ENCODE data around the gene CIAO2A. TPM values are rescaled to one million over a fixed set of nuclear protein-coding genes. Genes with fewer than 3 reads are reported as not detected.

The CIAO2A gene
- total RNA-seq, 2 donors from 2014 or later: 54.6 to 63.2 TPM

GRCh38 chr15:64107337-64107736 lies 13.7 kb upstream of the CIAO2A start:
- 80 to 86% methylated on average over 1 of the region's 1 CpG for WGBS, 2 experiments (ENCODE audit: insufficient coverage in 1 of 2, insufficient read length in 1 of 2)
- no peaks in the 10 kb centered on the region for H3K36me3 ChIP-seq (ENCODE audit: control insufficient read depth, insufficient read depth, low read length)
- Mint-ChIP-seq H3K36me3 (ENCODE audit: low read depth) (peaks cover 2% of the 10 kb centered on the region), H3K9me3 (no peaks in the 10 kb centered on the region), H3K27me3 (ENCODE audit: insufficient read depth) (no peaks in the 10 kb centered on the region), H3K4me3 (no peak overlapping the region), H3K27ac (no peak overlapping the region), H3K4me1 (peaks cover 14% of the 10 kb centered on the region)
- no peak overlapping the region for H3K9ac ChIP-seq (ENCODE audit: extremely low read depth, low read length, poor library complexity, severe bottlenecking)
- no peak for TF ChIP-seq CTCF (conservative IDR thresholded peaks at IDR 0.05)
- H3K27me3 ChIP-seq (ENCODE audit: control insufficient read depth, insufficient read depth, low read length, poor library complexity, severe bottlenecking): no peaks in the 10 kb centered on the region
- H3K27ac ChIP-seq (ENCODE audit: low read depth, low read length): no peak overlapping the region
- peaks cover 8% of the 10 kb centered on the region for H3K4me1 ChIP-seq (ENCODE audit: control insufficient read depth, insufficient read depth, low read length)
- no peaks in the 10 kb centered on the region for H3K9me3 ChIP-seq (ENCODE audit: control insufficient read depth, low read length)
- DNase-seq: no peak
- H3K4me3 ChIP-seq (ENCODE audit: low read length): no peak overlapping the region

GRCh38 chr15:64105113-64105704 lies 11.6 kb upstream of the CIAO2A start:
- Mint-ChIP-seq H3K4me1 (peaks cover 7% of the 10 kb centered on the region), H3K4me3 (no peak overlapping the region), H3K36me3 (ENCODE audit: low read depth) (peaks cover 3% of the 10 kb centered on the region), H3K27ac (no peak overlapping the region), H3K27me3 (ENCODE audit: insufficient read depth) (no peaks in the 10 kb centered on the region), H3K9me3 (no peaks in the 10 kb centered on the region)
- Histone ChIP-seq H3K27me3 (ENCODE audit: control insufficient read depth, insufficient read depth, low read length, poor library complexity, severe bottlenecking) (no peaks in the 10 kb centered on the region), H3K9me3 (ENCODE audit: control insufficient read depth, low read length) (no peaks in the 10 kb centered on the region), H3K4me3 (ENCODE audit: low read length) (no peak overlapping the region), H3K9ac (ENCODE audit: extremely low read depth, low read length, poor library complexity, severe bottlenecking) (no peak overlapping the region), H3K27ac (ENCODE audit: low read depth, low read length) (no peak overlapping the region), H3K36me3 (ENCODE audit: control insufficient read depth, insufficient read depth, low read length) (no peaks in the 10 kb centered on the region), H3K4me1 (ENCODE audit: control insufficient read depth, insufficient read depth, low read length) (peaks cover 8% of the 10 kb centered on the region)
- no peak for DNase-seq
- no peak for TF ChIP-seq CTCF (conservative IDR thresholded peaks at IDR 0.05)
- WGBS, 2 experiments (ENCODE audit: insufficient coverage in 1 of 2, insufficient read length in 1 of 2): 93 to 95% methylated on average over 5 to 9 of the region's 9 CpGs

- TF ChIP-seq CTCF (conservative IDR thresholded peaks at IDR 0.05): no peak
- Mint-ChIP-seq H3K9me3 (no peaks in the 10 kb centered on the region), H3K36me3 (ENCODE audit: low read depth) (peaks cover 3% of the 10 kb centered on the region), H3K27me3 (ENCODE audit: insufficient read depth) (no peaks in the 10 kb centered on the region), H3K4me1 (peaks cover 10% of the 10 kb centered on the region), H3K27ac (no peak overlapping the region), H3K4me3 (no peak overlapping the region)
- DNase-seq: no peak
- Histone ChIP-seq H3K27ac (ENCODE audit: low read depth, low read length) (no peak overlapping the region), H3K27me3 (ENCODE audit: control insufficient read depth, insufficient read depth, low read length, poor library complexity, severe bottlenecking) (no peaks in the 10 kb centered on the region), H3K4me1 (ENCODE audit: control insufficient read depth, insufficient read depth, low read length) (peaks cover 8% of the 10 kb centered on the region), H3K9ac (ENCODE audit: extremely low read depth, low read length, poor library complexity, severe bottlenecking) (no peak overlapping the region), H3K9me3 (ENCODE audit: control insufficient read depth, low read length) (no peaks in the 10 kb centered on the region), H3K36me3 (ENCODE audit: control insufficient read depth, insufficient read depth, low read length) (no peaks in the 10 kb centered on the region), H3K4me3 (ENCODE audit: low read length) (no peak overlapping the region)
- WGBS, 2 experiments (ENCODE audit: insufficient coverage in 1 of 2, insufficient read length in 1 of 2): 50 to 69% methylated on average over 1 to 2 of the region's 2 CpGs
Measured at GRCh38 chr15:64102497-64102896, 8.9 kb upstream of the CIAO2A start.

All from endodermal cell (in vitro differentiated cells).